ENCODE results near the gene CHST13.

CHST13 gene

GRCh38 chr3:126562737-126563276 lies 38.9 kb downstream of the CHST13 start:
- Histone ChIP-seq H3K4me1 (ENCODE audit: control insufficient read depth, insufficient read depth, low read length) (no peaks in the 10 kb centered on the region), H3K9ac (ENCODE audit: low read depth, low read length) (no peak overlapping the region), H3K9me3 (ENCODE audit: control insufficient read depth, insufficient read depth, low read length) (no peaks in the 10 kb centered on the region), H3K36me3 (ENCODE audit: control insufficient read depth, insufficient read depth, low read length) (no peaks in the 10 kb centered on the region), H3K27ac (ENCODE audit: low read depth, low read length) (no peak overlapping the region), H3K4me3 (ENCODE audit: low read depth, low read length) (no peak overlapping the region), H3K27me3 (ENCODE audit: control insufficient read depth, insufficient read depth, low read length) (no peaks in the 10 kb centered on the region)

GRCh38 chr3:126567696-126568438 lies 43.9 kb downstream of the CHST13 start:
- Histone ChIP-seq H3K9me3 (ENCODE audit: control insufficient read depth, insufficient read depth, low read length) (no peaks in the 10 kb centered on the region), H3K27ac (ENCODE audit: low read depth, low read length) (no peak overlapping the region), H3K36me3 (ENCODE audit: control insufficient read depth, insufficient read depth, low read length) (no peaks in the 10 kb centered on the region), H3K4me1 (ENCODE audit: control insufficient read depth, insufficient read depth, low read length) (no peaks in the 10 kb centered on the region), H3K4me3 (ENCODE audit: low read depth, low read length) (no peak overlapping the region), H3K9ac (ENCODE audit: low read depth, low read length) (no peak overlapping the region), H3K27me3 (ENCODE audit: control insufficient read depth, insufficient read depth, low read length) (no peaks in the 10 kb centered on the region)

DNA sequence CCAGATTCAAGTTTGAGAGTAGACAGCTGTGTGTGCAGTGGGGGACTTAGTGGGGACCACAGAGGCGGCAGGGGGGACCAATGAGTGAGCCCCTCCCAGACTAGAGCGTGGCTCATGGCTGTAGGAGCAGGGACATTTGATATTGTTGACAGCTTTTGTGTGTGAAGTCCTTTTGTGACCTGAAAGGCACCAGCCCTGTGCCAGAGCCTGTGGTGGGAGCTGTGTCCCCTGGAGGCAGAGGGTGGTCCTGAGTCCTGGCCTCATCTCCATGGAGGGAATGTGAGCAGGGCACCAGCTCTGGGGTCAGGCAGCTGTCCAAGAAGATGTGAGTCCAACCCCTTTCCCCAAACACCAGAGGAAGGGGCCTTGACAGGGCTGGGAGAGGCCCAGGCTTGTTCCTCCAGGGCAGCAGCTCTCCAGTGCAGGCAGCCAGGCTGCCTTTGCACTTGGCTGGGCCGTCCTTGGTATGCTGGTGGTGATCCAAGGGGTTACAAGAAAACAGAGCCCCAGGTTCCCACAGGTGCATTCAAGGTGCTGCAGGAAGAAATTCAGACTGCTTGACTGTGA lies 44.9 kb downstream of the CHST13 start:
- Histone ChIP-seq H3K27ac (ENCODE audit: low read depth, low read length) (no peak overlapping the region), H3K27me3 (ENCODE audit: control insufficient read depth, insufficient read depth, low read length) (no peaks in the 10 kb centered on the region)

DNA sequence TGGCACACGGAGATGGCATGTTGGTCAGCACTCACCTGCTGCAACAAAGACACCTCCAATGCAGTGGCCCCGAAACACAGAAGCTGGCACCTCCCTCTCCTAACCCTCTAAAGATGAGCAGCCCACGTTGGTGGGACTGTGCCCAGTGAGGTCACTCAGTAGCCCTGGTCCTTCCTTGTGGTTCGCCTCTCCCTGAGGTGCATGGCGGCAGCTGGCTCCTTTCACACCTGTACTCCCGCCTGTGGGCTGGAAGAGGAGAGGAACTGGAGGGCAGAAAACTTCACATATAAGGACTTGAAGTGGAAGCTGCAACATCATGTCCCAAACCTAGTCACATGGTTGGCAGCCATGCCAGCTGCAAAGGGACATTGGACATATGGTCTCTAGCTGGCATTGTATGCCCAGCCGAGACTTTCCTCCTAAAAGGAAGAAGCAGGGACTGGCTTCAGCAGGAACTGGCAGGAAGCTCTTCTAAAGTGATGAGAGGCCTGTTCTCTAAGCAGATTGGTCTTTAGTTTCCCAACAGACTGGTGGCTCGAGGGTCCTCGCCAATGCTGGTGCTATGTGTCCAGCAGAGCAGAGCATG lies 45.5 kb downstream of the CHST13 start:
- no peaks in the 10 kb centered on the region for H3K9me3 ChIP-seq (ENCODE audit: control insufficient read depth, insufficient read depth, low read length)
- H3K27me3 ChIP-seq (ENCODE audit: control insufficient read depth, insufficient read depth, low read length), result no peaks in the 10 kb centered on the region
- H3K36me3 ChIP-seq (ENCODE audit: control insufficient read depth, insufficient read depth, low read length), result no peaks in the 10 kb centered on the region
- no peak overlapping the region for H3K27ac ChIP-seq (ENCODE audit: low read depth, low read length)
- H3K4me1 ChIP-seq (ENCODE audit: control insufficient read depth, insufficient read depth, low read length), result no peaks in the 10 kb centered on the region
- no peak overlapping the region for H3K4me3 ChIP-seq (ENCODE audit: low read depth, low read length)
- H3K9ac ChIP-seq (ENCODE audit: low read depth, low read length), result no peak overlapping the region

More for the DNA sequence above, 44.9 kb downstream of the CHST13 start:
- H3K9ac ChIP-seq (ENCODE audit: low read depth, low read length), result no peak overlapping the region
- H3K4me1 ChIP-seq (ENCODE audit: control insufficient read depth, insufficient read depth, low read length), result no peaks in the 10 kb centered on the region
- H3K9me3 ChIP-seq (ENCODE audit: control insufficient read depth, insufficient read depth, low read length), result no peaks in the 10 kb centered on the region
- H3K4me3 ChIP-seq (ENCODE audit: low read depth, low read length), result no peak overlapping the region
- no peaks in the 10 kb centered on the region for H3K36me3 ChIP-seq (ENCODE audit: control insufficient read depth, insufficient read depth, low read length)

GRCh38 chr3:126570103-126570541 lies 46.2 kb downstream of the CHST13 start:
- H3K4me3 ChIP-seq (ENCODE audit: low read depth, low read length), result no peak overlapping the region
- H3K9me3 ChIP-seq (ENCODE audit: control insufficient read depth, insufficient read depth, low read length), result no peaks in the 10 kb centered on the region
- no peaks in the 10 kb centered on the region for H3K36me3 ChIP-seq (ENCODE audit: control insufficient read depth, insufficient read depth, low read length)
- no peaks in the 10 kb centered on the region for H3K27me3 ChIP-seq (ENCODE audit: control insufficient read depth, insufficient read depth, low read length)
- H3K27ac ChIP-seq (ENCODE audit: low read depth, low read length), result no peak overlapping the region
- H3K9ac ChIP-seq (ENCODE audit: low read depth, low read length), result no peak overlapping the region
- no peaks in the 10 kb centered on the region for H3K4me1 ChIP-seq (ENCODE audit: control insufficient read depth, insufficient read depth, low read length)

DNA sequence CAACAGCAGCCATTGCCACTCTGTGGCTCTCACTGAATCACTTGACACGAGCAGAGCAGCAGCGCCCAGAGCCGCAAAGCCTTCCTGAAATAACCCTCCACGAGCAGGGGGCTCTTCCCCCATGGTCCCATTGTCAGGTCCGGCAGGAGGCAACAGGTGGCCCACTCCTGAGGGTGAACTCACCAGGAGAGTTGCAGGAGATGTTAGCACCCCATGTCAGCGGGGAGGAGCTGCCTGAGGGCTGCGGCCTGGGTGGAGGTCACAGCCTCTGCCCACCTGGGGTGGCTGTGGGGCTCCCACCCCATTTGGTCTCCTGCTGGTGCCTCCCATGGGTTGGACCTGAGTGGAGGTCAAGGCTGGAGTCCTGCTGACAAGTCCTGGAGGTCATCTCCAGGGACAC lies 47.1 kb downstream of the CHST13 start:
- Histone ChIP-seq H3K36me3 (ENCODE audit: control insufficient read depth, insufficient read depth, low read length) (no peaks in the 10 kb centered on the region), H3K27me3 (ENCODE audit: control insufficient read depth, insufficient read depth, low read length) (no peaks in the 10 kb centered on the region), H3K4me3 (ENCODE audit: low read depth, low read length) (no peak overlapping the region), H3K27ac (ENCODE audit: low read depth, low read length) (no peak overlapping the region), H3K4me1 (ENCODE audit: control insufficient read depth, insufficient read depth, low read length) (no peaks in the 10 kb centered on the region), H3K9ac (ENCODE audit: low read depth, low read length) (no peak overlapping the region), H3K9me3 (ENCODE audit: control insufficient read depth, insufficient read depth, low read length) (no peaks in the 10 kb centered on the region)

DNA sequence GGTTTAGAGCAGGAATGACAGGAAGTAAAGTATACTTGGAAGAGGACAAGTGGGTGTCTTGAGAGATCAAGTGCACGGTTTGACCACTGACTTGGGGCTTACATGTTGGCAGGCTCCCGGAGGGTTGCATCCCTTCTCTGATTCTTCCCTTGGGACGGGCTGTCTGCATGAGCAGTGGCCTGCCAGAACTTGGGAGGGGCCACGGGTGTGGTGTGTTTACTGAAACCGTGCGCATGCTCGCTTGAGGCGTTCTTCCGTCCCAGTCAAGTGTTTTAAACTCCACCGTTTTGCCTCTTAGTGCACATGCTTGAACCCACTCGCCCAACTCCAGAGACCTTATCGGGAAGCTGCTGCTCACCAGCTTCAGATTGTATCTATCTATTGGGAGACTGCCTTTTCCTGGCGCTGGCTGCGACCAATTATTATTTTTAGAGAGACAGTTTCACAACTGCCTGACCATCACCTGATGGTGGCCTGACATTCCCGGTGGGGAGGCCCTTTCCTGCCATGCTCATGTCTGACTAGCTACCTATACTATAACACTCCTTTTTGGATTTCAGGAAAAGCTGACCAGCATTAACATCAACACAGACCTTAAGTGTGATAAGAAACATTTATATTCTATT lies 49.6 kb downstream of the CHST13 start:
- H3K27me3 ChIP-seq (ENCODE audit: control insufficient read depth, insufficient read depth, low read length), result no peaks in the 10 kb centered on the region
- H3K9me3 ChIP-seq (ENCODE audit: control insufficient read depth, insufficient read depth, low read length), result no peaks in the 10 kb centered on the region
- H3K4me3 ChIP-seq (ENCODE audit: low read depth, low read length), result no peak overlapping the region
- no peaks in the 10 kb centered on the region for H3K4me1 ChIP-seq (ENCODE audit: control insufficient read depth, insufficient read depth, low read length)
- H3K27ac ChIP-seq (ENCODE audit: low read depth, low read length), result no peak overlapping the region
- H3K36me3 ChIP-seq (ENCODE audit: control insufficient read depth, insufficient read depth, low read length), result no peaks in the 10 kb centered on the region
- no peak overlapping the region for H3K9ac ChIP-seq (ENCODE audit: low read depth, low read length)

DNA sequence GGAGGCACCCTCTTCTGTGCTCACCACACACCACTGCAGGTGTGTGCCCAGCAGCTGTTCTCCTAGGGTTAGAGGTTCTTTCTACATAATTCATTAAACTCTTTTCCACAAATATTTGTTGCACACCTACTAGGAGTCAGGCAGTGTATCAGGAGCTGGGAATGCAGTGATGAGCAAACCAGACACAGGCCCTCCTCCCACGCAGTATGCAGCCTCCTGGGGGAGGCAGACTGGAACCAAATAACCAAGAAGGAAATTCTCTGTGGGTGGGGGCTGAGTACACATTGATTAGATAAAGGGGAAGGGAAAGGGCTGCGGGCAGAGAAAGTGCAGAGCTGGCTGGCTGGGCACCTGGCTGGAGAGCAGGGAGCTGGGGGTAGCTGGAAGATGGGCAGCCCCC lies 53.3 kb downstream of the CHST13 start:
- Histone ChIP-seq H3K9me3 (ENCODE audit: control insufficient read depth, insufficient read depth, low read length) (no peaks in the 10 kb centered on the region), H3K27me3 (ENCODE audit: control insufficient read depth, insufficient read depth, low read length) (no peaks in the 10 kb centered on the region), H3K4me3 (ENCODE audit: low read depth, low read length) (no peak overlapping the region)

DNA sequence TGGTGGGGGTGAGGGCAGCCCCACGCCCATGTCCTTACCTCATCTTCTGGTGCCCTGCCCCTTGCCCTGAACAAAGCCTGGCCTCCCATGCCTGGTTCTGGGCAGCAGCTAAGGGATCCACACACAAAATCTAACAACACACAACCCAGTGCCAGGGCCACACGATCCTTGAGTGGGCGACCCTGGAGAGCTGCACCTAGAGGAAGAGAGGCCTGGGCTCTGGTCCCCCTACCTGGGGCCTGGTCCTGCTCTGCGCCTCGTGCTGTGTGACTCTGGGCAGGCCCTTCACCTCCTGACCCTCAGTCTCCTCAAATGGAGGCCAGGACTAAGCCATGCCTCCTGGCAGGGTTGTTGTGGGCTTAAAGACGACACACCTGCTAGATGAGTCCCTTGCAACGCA lies 54.7 kb downstream of the CHST13 start:
- Histone ChIP-seq H3K36me3 (ENCODE audit: control insufficient read depth, insufficient read depth, low read length) (no peaks in the 10 kb centered on the region), H3K9me3 (ENCODE audit: control insufficient read depth, insufficient read depth, low read length) (no peaks in the 10 kb centered on the region), H3K27ac (ENCODE audit: low read depth, low read length) (no peak overlapping the region), H3K4me1 (ENCODE audit: control insufficient read depth, insufficient read depth, low read length) (no peaks in the 10 kb centered on the region), H3K9ac (ENCODE audit: low read depth, low read length) (no peak overlapping the region), H3K4me3 (ENCODE audit: low read depth, low read length) (no peak overlapping the region), H3K27me3 (ENCODE audit: control insufficient read depth, insufficient read depth, low read length) (no peaks in the 10 kb centered on the region)

More for the DNA sequence above, 53.3 kb downstream of the CHST13 start:
- no peaks in the 10 kb centered on the region for H3K36me3 ChIP-seq (ENCODE audit: control insufficient read depth, insufficient read depth, low read length)
- no peak overlapping the region for H3K27ac ChIP-seq (ENCODE audit: low read depth, low read length)
- no peak overlapping the region for H3K9ac ChIP-seq (ENCODE audit: low read depth, low read length)
- no peaks in the 10 kb centered on the region for H3K4me1 ChIP-seq (ENCODE audit: control insufficient read depth, insufficient read depth, low read length)

- Histone ChIP-seq H3K4me3 (ENCODE audit: low read depth, low read length) (no peak overlapping the region), H3K4me1 (ENCODE audit: control insufficient read depth, insufficient read depth, low read length) (no peaks in the 10 kb centered on the region), H3K9me3 (ENCODE audit: control insufficient read depth, insufficient read depth, low read length) (no peaks in the 10 kb centered on the region), H3K36me3 (ENCODE audit: control insufficient read depth, insufficient read depth, low read length) (no peaks in the 10 kb centered on the region), H3K27me3 (ENCODE audit: control insufficient read depth, insufficient read depth, low read length) (no peaks in the 10 kb centered on the region), H3K9ac (ENCODE audit: low read depth, low read length) (no peak overlapping the region), H3K27ac (ENCODE audit: low read depth, low read length) (no peak overlapping the region)
Observed at GRCh38 chr3:126580746-126581145, 56.8 kb downstream of the CHST13 start.

DNA sequence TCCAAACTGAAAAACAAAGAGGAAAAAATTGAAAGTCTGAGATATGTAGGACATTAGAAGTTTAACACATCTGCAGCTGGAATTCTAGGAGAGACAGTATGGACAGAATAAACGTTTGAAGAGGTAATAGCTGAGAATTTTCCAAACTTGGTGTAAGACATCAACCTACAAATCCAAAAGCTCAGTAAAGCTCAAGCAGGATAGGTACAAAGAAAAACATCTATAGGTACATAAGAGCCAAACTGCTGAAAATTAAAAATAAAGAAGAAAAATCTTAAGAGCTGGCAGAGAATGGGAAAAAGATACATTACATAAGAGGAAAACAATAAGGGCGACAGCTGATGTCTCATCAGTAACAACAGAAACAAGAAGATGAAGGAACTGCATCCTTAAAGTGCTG lies 57.6 kb downstream of the CHST13 start:
- Histone ChIP-seq H3K36me3 (ENCODE audit: control insufficient read depth, insufficient read depth, low read length) (no peaks in the 10 kb centered on the region), H3K4me3 (ENCODE audit: low read depth, low read length) (no peak overlapping the region), H3K9me3 (ENCODE audit: control insufficient read depth, insufficient read depth, low read length) (no peaks in the 10 kb centered on the region), H3K27me3 (ENCODE audit: control insufficient read depth, insufficient read depth, low read length) (no peaks in the 10 kb centered on the region), H3K9ac (ENCODE audit: low read depth, low read length) (no peak overlapping the region), H3K4me1 (ENCODE audit: control insufficient read depth, insufficient read depth, low read length) (no peaks in the 10 kb centered on the region), H3K27ac (ENCODE audit: low read depth, low read length) (no peak overlapping the region)

Measured in HUES48 (cell line).